Astrocyte of the spinal cord (primary cell): ENCODE measurements around the gene GORASP2.
"Not testable (repeated sequence)": the region's sequence is repeated elsewhere in the genome, so short reads cannot be mapped to it uniquely, and the experiment has no call there.

ENCODE experiments used
- DNase-seq: peaks from one replicate; pipeline ENCODE4 v3.0.0; 2011; ENCODE audit warnings: low read depth, low spot score
- H3K4me3 ChIP-seq: 2 replicates; pipeline ENCODE4 v1.5.1; 2011; ENCODE audit warnings: low read depth, mild to moderate bottlenecking, low read length, moderate library complexity
- in situ Hi-C: cut with HindIII; loops from 2 replicates; pipeline ENCODE4 v1.10.0; 2017; ENCODE audit warnings: low sequenced_read_pairs
- TF ChIP-seq, protein P1 (sequence below): IDR thresholded peaks from 2 replicates; pipeline ENCODE4 v1.5.1; 2012; ENCODE audit warnings: low read depth, mild to moderate bottlenecking, low read length, inconsistent platforms

Gene GORASP2

DNA sequence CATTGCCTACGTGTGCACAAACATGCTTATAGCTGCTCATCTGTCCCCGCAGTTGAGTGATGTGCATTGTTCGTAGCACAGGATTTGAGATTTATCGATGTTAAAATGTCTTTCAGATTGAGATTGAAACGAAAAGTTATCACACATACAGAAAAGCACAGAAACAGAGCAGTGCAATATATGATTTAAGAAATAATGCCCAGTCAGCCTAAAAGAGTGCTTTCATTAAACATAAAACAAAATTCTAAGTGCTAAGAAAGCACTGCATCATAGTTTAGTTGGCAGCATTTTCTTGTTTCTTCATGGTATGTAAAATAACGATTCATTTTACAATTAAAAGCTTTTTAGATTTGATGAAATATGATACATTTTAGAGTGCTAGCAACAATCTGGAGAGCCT lies 31.9 kb upstream of the GORASP2 start:
- H3K4me3 ChIP-seq = no peak overlapping the region
- in situ Hi-C loops = no loop called here
- DNase-seq = no peak
- TF ChIP-seq, protein P1, sequence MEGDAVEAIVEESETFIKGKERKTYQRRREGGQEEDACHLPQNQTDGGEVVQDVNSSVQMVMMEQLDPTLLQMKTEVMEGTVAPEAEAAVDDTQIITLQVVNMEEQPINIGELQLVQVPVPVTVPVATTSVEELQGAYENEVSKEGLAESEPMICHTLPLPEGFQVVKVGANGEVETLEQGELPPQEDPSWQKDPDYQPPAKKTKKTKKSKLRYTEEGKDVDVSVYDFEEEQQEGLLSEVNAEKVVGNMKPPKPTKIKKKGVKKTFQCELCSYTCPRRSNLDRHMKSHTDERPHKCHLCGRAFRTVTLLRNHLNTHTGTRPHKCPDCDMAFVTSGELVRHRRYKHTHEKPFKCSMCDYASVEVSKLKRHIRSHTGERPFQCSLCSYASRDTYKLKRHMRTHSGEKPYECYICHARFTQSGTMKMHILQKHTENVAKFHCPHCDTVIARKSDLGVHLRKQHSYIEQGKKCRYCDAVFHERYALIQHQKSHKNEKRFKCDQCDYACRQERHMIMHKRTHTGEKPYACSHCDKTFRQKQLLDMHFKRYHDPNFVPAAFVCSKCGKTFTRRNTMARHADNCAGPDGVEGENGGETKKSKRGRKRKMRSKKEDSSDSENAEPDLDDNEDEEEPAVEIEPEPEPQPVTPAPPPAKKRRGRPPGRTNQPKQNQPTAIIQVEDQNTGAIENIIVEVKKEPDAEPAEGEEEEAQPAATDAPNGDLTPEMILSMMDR = no peak

DNA sequence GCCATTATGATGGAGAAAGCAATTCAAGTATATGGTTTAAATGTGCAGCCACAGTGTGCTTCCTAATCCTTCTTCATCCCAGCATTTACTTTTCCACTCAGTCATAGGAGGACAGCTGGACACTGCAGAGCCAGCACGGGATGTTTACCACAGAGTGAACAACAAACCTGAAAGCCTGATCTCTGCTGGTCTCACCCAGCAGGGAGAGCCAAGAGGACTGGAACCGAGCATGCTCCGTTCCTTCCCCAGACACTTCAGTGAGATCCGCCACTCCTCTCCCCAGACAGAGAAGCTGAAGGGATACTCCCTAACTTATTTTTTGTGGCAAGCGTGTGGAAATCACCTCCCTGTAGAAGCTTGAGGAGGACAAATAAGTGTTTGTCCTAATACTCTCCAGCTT lies 23.2 kb upstream of the GORASP2 start:
- in situ Hi-C loops = no loop called here
- no peak for DNase-seq
- TF ChIP-seq, protein P1 = no peak
- H3K4me3 ChIP-seq = no peak overlapping the region

DNA sequence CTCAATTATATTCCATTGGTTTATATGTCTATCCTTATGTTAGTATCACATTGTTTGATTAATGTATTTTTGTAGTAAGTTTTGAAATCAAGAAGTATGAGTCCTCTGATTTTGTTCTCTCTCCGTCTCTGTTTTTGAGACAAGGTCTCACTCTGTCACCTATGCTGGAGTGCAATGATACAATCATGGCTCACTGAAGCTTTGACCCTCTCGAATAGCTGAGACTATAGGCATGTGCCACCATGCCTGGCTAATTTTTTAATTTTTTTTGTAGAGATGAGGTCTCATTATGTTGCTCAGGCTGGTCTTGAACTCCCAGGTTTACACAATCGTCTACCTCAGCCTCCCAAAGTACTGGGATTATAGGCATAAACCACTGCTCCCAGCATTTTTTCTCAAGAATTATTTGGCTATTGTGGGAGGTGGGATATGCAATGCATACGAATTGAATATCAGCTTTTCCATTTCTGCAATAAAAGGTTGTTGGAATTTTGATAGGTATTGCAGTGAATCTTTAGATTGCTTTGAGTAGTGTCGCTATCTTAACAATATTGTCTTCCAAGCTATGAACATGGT lies 17.7 kb upstream of the GORASP2 start:
- TF ChIP-seq, protein P1 = no peak
- H3K4me3 ChIP-seq = no peak overlapping the region
- in situ Hi-C loops = no loop called here
- DNase-seq = no peak

DNA sequence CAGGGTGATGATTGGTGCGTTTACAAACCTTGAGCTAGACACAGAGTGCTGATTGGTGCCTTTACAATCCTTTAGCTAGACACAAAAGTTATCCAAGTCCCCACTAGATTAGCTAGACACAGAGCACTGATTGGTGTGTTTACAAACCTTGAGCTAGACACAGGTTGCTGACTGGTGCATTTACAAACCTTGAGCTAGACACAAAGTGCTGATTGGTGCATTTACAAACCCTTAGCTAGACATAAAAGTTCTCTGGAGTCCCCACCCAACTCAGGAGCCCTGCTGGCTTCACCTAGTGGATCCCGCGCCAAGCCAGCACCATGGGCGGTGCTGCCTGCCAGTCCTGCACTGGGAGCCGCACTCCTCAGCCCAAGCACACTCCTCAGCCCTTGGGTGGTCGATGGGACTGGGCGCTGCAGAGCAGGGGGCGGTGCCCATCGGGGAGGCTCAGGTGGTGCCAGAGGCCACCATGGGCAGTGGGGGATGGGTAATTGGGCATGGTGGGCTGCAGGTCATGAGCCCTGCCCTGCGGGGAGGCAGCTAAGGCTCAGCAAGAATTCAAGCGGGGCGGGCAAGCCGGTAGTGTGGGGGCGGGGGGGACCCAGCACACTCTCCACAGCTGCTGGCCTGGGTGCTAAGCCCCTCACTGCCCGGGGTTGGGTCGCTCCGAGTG lies 13.9 kb upstream of the GORASP2 start:
- DNase-seq, in situ Hi-C loops, H3K4me3 ChIP-seq: not testable (repeated sequence)

DNA sequence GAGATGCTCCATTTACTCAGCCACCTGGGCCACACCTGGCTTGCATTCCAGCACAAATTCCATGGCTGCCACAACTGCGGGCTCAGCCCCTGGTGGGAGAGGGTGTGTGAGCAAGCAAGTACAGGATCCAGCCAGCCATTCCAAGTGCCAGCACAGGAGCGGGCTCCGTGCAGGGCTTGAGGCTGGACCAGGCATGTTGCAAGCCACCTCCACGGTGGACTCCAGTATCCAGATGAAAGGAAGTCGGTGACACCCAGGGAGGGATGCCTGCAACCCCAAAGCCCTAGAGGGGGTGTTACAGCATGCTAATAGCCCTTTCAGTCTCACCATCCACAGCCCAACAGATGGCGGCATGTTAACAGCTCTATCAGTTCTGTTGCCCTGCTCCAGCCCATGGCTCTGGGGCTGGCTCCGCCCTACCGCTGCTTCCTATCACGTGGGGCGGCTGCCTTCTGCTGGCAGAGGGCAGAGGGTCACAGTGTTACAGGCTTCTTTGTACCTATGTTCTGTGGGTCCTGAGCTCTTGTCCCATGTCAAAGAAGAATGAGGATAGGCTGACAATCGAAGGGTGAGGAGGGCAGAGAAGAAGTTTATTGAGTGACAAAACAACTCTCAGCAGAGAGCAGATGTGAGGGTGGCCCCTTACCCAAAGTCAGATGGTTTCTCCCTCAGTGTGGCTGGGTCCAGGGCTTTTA lies 11.7 kb upstream of the GORASP2 start:
- in situ Hi-C loops = no loop called here
- DNase-seq = no peak
- H3K4me3 ChIP-seq = no peak overlapping the region
- TF ChIP-seq, protein P1 = no peak

DNA sequence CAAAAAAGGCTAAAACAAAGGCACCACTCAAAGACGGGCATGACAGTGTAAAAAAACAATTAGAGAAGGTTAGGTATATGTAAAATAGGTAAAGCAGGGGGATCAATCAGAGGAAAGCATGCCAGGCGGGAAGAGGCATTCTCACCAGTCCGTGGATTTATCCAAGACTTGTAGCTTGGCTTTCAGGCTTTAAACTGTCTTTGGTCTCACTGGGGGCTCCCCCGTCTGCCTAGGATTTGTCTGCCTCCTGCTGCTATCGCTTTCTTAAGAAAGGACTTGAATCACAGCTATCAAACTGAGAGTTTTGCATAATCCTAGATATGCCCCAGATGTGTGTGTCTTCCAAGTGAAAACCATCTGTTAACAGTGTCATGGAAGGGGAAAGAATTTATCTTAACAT lies 11.1 kb upstream of the GORASP2 start:
- in situ Hi-C loops = no loop called here
- TF ChIP-seq, protein P1 = no peak
- no peak overlapping the region for H3K4me3 ChIP-seq
- no peak for DNase-seq

DNA sequence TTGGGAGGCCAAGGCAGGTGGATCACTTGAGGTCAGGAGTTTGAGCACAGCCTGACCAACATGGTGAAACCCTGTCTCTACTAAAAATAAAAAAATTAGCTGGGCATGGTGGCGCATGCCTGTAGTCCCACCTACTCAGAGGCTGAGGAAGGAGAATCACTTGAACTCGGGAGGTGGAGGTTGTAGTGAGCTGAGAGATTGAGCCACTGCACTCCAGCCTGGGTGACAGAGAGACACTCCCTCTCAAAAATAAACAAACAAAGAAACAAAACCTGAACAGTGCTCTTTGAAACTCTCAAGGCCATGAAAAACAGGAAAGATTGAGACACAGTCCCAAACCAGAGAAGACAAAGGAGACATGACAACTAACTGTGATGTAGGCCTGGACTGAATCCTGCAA lies 7.2 kb upstream of the GORASP2 start:
- in situ Hi-C loops, H3K4me3 ChIP-seq, DNase-seq: not testable (repeated sequence)
